Heart right ventricle (tissue), 16 donors: ENCODE data around the gene TRRAP. TPM values are rescaled to one million over a fixed set of nuclear protein-coding genes. Genes with fewer than 3 reads are reported as not detected.

ENCODE experiments used
- ATAC-seq, 8 donors: fragments of 200-7000 bp; cut with Tn5 transposase; one replicate each; pipeline ENCODE4 v1.9.1; 2020; ENCODE audit warnings: mild to moderate bottlenecking in 8 of 8, moderate library complexity in 8 of 8, moderate number of reproducible peaks in 1 of 8
- DNase-seq, 2 donors: peaks; one replicate each; pipeline ENCODE4 v3.0.0-alpha.2; 2020
- H3K27ac ChIP-seq, 10 donors: fragments of 200-600 bp; sonication (generic) in 2 of 10; one replicate each; pipeline versions ENCODE4 v1.5.0 to v1.8.0; 2020 to 2022; ENCODE audit warnings: mild to moderate bottlenecking in 3 of 10
- H3K27me3 ChIP-seq, 7 donors: fragments of 200-600 bp; one replicate each; pipeline ENCODE4 v1.8.0; 2021 to 2022; ENCODE audit warnings: mild to moderate bottlenecking in 2 of 7
- H3K36me3 ChIP-seq, 9 donors: fragments of 200-600 bp; sonication (generic) in 1 of 9; one replicate each; pipeline versions ENCODE4 v1.5.0 to v1.8.0; 2020 to 2022; ENCODE audit warnings: mild to moderate bottlenecking in 2 of 9
- H3K4me1 ChIP-seq, 9 donors: fragments of 200-600 bp; sonication (generic) in 1 of 9; one replicate each; pipeline versions ENCODE4 v1.5.0 to v1.8.0; 2020 to 2022; ENCODE audit warnings: mild to moderate bottlenecking in 4 of 9
- H3K4me3 ChIP-seq, 10 donors: fragments of 200-600 bp; sonication (generic) in 2 of 10; one replicate each; pipeline versions ENCODE4 v1.5.0 to v1.8.0; 2020 to 2022; ENCODE audit warnings: mild to moderate bottlenecking in 7 of 10, moderate library complexity in 2 of 10
- H3K9me3 ChIP-seq, 11 donors: fragments of 200-600 bp in 10 of 11; sonication (generic) in 2 of 11; one replicate each; pipeline versions ENCODE4 v1.5.0 to v1.8.0; 2013 to 2022; ENCODE audit warnings: mild to moderate bottlenecking in 2 of 11, control low read depth in 1 of 11, moderate library complexity in 1 of 11
- CTCF ChIP-seq, 9 donors: fragments of 200-600 bp; sonication (generic) in 2 of 9; IDR thresholded peaks; one replicate each; pipeline versions ENCODE4 v1.5.0 to v1.8.0; 2021 to 2022; ENCODE audit warnings: antibody characterized with exemption in 9 of 9, mild to moderate bottlenecking in 5 of 9, moderate library complexity in 1 of 9
- WGBS, 2 donors: extraction: QIAGEN DNeasy Blood & Tissue Kit; methylation state at CpG; one replicate each; pipeline ENCODE4 v1.1.7; 2013; ENCODE audit warnings: inconsistent platforms in 1 of 2; 5-methylcytosine and 5-hydroxymethylcytosine counted together
- intact Hi-C, 10 donors: fragments of 100-400 bp; cut with DNase I; formaldehyde crosslinking; loops; one replicate each; pipeline versions ENCODE4 v1.11.1 to v1.14.2; 2022
- polyA plus RNA-seq, 2 donors: library from polyadenylated mRNA; stranded (reverse); fragments of 200-250 nt; gene quantifications; one replicate each; pipeline ENCODE4 v1.2.3, GENCODE V29; 2013
- total RNA-seq, 10 donors: library from RNA; stranded (reverse); fragmentation: NEBNext Ultra II Directional in 3 of 10; extraction: Animal tissue kit (Norgen Biotek cat#: 25700) in 3 of 10; gene quantifications; one replicate each; pipeline versions ENCODE4 v1.2.1 to v1.2.4, GENCODE V29; 2021 to 2023
- donor health status: Arrhythmogenic right ventricular cardiomyopathy.
- donor health status: ischemic (EF 13 %, LVEDD 7.1; RV severe dilation, severe dysfunction).
- donor health status: healthy with polysubstance abuse.
- donor health status: DM: no; HTN: yes; CAD: no.
- donor health status: DM: no; HTN: no; CAD: no.
- donor health status: ischemic (EF 25% LVEDD 6.9; RV normal size, moderate dysfunction).
- donor health status: ischemic (EF 25% LVEDD 5.7; RV mildly dilated, moderate dysfunction).
- donor health status: healthy.
- donor health status: DM: yes; HTN: yes; CAD: no.
- donor health status: Ischemic cardiomyopathy.
- donor health status: ischemic (EF 35%, LVEDD 5.7; RV mildly dilated, moderate dysfunction).
- donor health status: nonischemic (EF 11% LVEDD 7.7; RV severe dilation, severe dysfunction).
- donor health status: DM: yes; HTN: yes; CAD: no.
- donor health status: PGD.
- donor health status: ischemic (EF 29% LVEDD 5.4; RV normal size, mild dysfunction).
- donor health status: nonischemic (EF 23%, LVEDD 6.1; RV moderate dilation, normal function).

TRRAP gene
- total and polyA plus RNA-seq, 12 donors: 4.8 to 25.1 (median 21.3) TPM

- Histone ChIP-seq H3K36me3 (peaks cover 0 to 100% (median 71%) of the 10 kb centered on the region in 9 donors), H3K4me3 (no peak overlapping the region), H3K9me3 (no peaks in the 10 kb centered on the region), H3K27me3 (no peaks in the 10 kb centered on the region), H3K4me1 (peaks cover 0 to 13% (median 0%) of the 10 kb centered on the region in 9 donors), H3K27ac (no peak overlapping the region)
- DNase-seq (no peak), ATAC-seq (no peak)
- intact Hi-C loops: no loop called here
- WGBS, 2 donors: 91 to 96% methylated on average over 19 of the region's 19 CpGs
- no peak for TF ChIP-seq CTCF (IDR thresholded peaks at IDR 0.05)
These were observed 30.3 kb downstream of the TRRAP start for GRCh38 chr7:98908585-98908984.

DNA sequence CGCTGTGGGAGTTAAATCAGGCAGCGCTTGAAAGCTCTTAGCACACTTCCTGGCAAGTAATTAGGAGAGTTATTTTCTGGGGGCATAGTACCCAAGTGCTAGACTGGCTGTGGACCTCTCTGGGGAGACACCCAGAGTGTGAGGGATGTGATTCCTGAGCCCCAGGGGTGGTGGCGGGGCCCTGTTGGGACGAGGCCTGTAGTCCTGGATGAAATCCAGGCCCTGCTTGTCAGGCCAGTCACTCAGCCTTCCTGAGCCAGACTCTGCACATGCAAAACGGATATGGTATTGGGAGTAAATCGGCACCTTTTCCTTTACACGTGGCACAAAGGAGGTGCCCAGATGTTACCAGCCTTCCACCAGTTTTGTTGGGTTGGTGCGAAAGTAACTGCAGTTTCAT, 31.2 kb downstream of the TRRAP start:
- DNase-seq (no peak), ATAC-seq (peak in 5 of 8 donors; percentile 64 to 77 (median 70))
- intact Hi-C loops: no loop called here
- 55 to 73% methylated on average over 8 of the region's 8 CpGs for WGBS, 2 donors
- H3K27me3 ChIP-seq: no peaks in the 10 kb centered on the region
- TF ChIP-seq CTCF (IDR thresholded peaks at IDR 0.05): no peak
- H3K9me3 ChIP-seq: no peaks in the 10 kb centered on the region
- H3K36me3 ChIP-seq: peaks cover 0 to 100% (median 70%) of the 10 kb centered on the region in 9 donors
- H3K4me3 ChIP-seq: no peak overlapping the region
- peaks cover 0 to 13% (median 0%) of the 10 kb centered on the region in 9 donors for H3K4me1 ChIP-seq
- H3K27ac ChIP-seq: no peak overlapping the region

- DNase-seq: no peak
- intact Hi-C loops: no loop called here
- peak overlapping the region in 1 of 10 donors; percentile 41 for H3K27ac ChIP-seq
These were observed 32.1 kb downstream of the TRRAP start for GRCh38 chr7:98910427-98910826.

DNA sequence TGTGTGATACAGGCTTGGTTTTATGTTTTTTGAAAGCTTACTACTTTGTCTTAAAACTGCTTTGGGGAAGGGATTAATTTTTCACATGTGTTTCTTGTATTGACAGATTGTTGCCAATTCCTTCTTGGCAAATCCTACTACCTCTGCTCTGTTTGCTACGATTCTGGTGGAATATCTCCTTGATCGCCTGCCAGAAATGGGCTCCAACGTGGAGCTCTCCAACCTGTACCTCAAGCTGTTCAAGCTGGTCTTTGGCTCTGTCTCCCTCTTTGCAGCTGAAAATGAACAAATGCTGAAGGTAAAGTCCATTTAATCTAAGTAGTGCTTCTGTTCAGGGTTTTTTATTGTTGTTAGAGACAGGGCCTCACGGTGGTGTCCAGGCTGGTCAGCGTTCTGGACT, 33.6 kb downstream of the TRRAP start:
- H3K4me1 ChIP-seq: peaks cover 0 to 13% (median 0%) of the 10 kb centered on the region in 9 donors
- no peaks in the 10 kb centered on the region for H3K27me3 ChIP-seq
- H3K4me3 ChIP-seq: no peak overlapping the region
- DNase-seq: no peak
- TF ChIP-seq CTCF (IDR thresholded peaks at IDR 0.05): no peak
- no peaks in the 10 kb centered on the region for H3K9me3 ChIP-seq
- no peak for ATAC-seq
- WGBS, 2 donors: 70 to 71% methylated on average over 5 of the region's 5 CpGs
- no peak overlapping the region for H3K27ac ChIP-seq
- intact Hi-C loops: no loop called here
- H3K36me3 ChIP-seq: peaks cover 0 to 100% (median 62%) of the 10 kb centered on the region in 9 donors

More at GRCh38 chr7:98910427-98910826, 32.1 kb downstream of the TRRAP start:
- Histone ChIP-seq H3K27me3 (no peaks in the 10 kb centered on the region), H3K9me3 (no peaks in the 10 kb centered on the region), H3K36me3 (peaks cover 0 to 100% (median 61%) of the 10 kb centered on the region in 9 donors), H3K4me1 (peaks cover 0 to 13% (median 0%) of the 10 kb centered on the region in 9 donors), H3K4me3 (no peak overlapping the region)
- 87 to 92% methylated on average over 3 of the region's 3 CpGs for whole genome bisulfite sequencing, 2 donors
- no peak for ATAC-seq
- no peak for TF ChIP-seq CTCF (IDR thresholded peaks at IDR 0.05)
